Liver (tissue), 3 donors: ENCODE data around the gene FOXO6.

Experiments used
- CTCF ChIP-seq: fragments of 150-350 bp; IDR thresholded peaks from 2 replicates; pipeline ENCODE4 v1.5.1; 2017; ENCODE audit warnings: improper control_type of control experiment, low read depth, low read length; ENCODE audit not compliant: missing input control
- EGR1 ChIP-seq, 2 donors: IDR thresholded peaks; 2 replicates each; pipeline ENCODE4 v1.6.1; 2016 to 2018; ENCODE audit warnings: antibody characterized with exemption in 2 of 2, low read depth in 2 of 2
- GABPA ChIP-seq, 2 donors: IDR thresholded peaks in 1 of 2; conservative IDR thresholded peaks in 1 of 2; 2 replicates each; pipeline ENCODE4 v1.6.1; 2016; ENCODE audit warnings: antibody characterized with exemption in 2 of 2, mild to moderate bottlenecking in 1 of 2, moderate library complexity in 1 of 2
- JUND ChIP-seq, 2 donors: IDR thresholded peaks; 2 replicates each; pipeline ENCODE4 v1.6.1; 2016; ENCODE audit warnings: antibody characterized with exemption in 2 of 2
- MAX ChIP-seq: IDR thresholded peaks from 2 replicates; pipeline ENCODE4 v1.6.1; 2016; ENCODE audit warnings: antibody characterized with exemption
- RAD21 ChIP-seq, 2 donors: IDR thresholded peaks; 2 replicates each; pipeline ENCODE4 v1.6.1; 2016; ENCODE audit warnings: antibody characterized with exemption in 2 of 2, mild to moderate bottlenecking in 2 of 2
- REST ChIP-seq: IDR thresholded peaks from 2 replicates; pipeline ENCODE4 v1.6.1; 2016; ENCODE audit warnings: antibody characterized with exemption, mild to moderate bottlenecking
- SP1 ChIP-seq: IDR thresholded peaks from 2 replicates; pipeline ENCODE4 v1.6.1; 2018; ENCODE audit warnings: antibody characterized with exemption, mild to moderate bottlenecking
- donor health status: healthy.
- donor health status: healthy.

- TF ChIP-seq GABPA (IDR thresholded peaks at IDR 0.05 in 1 of 2, conservative IDR thresholded peaks at IDR 0.05 in 1 of 2) (no peak), CTCF (no peak), REST (no peak), SP1 (no peak), MAX (no peak), RAD21 (IDR thresholded peaks at IDR 0.05) (no peak), JUND (IDR thresholded peaks at IDR 0.05) (no peak), EGR1 (IDR thresholded peaks at IDR 0.05; ENCODE audit: low read depth in 2 of 2) (no peak)
Measured at GRCh38 chr1:41430582-41430981, 69.3 kb downstream of the FOXO6 start.
